Loucy (cell line): ENCODE results near the gene CA11.

Source experiments
- EZH2phosphoT487 ChIP-seq: fragments of 200-600 bp; IDR thresholded peaks from 2 replicates; pipeline ENCODE4 v1.6.1; 2018; ENCODE audit warnings: antibody characterized with exemption, mild to moderate bottlenecking, moderate library complexity, borderline replicate concordance
- TF ChIP-seq, protein P1 (sequence below): fragments of 200-600 bp; sonication (generic); conservative IDR thresholded peaks from 2 replicates; pipeline ENCODE4 v1.5.1; 2014; ENCODE audit warnings: mild to moderate bottlenecking, antibody characterized with exemption, low read length

DNA sequence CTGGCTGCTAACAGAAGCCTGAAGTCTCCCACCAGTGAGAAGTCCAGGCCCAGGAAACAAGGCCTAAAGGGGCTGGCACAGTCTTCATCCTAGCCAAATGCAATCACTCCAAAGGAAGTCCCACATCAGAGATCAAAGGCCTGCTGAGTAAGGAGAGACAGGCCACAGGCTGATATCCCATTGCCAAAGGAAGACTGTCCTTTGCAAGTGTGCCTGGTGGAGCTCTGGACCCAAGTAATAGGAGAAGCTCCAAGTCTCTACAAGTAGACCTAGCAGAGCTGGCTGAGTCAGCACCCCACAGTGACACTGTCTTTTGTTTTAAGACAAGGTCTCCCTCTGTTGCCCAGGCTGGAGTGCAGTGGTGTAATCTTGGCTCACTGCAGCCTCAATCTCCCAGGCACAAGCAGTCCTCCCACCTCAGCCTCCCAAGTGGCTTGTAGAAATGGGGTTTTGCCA is 13.3 kb downstream of the CA11 start:
- TF ChIP-seq, protein P1, sequence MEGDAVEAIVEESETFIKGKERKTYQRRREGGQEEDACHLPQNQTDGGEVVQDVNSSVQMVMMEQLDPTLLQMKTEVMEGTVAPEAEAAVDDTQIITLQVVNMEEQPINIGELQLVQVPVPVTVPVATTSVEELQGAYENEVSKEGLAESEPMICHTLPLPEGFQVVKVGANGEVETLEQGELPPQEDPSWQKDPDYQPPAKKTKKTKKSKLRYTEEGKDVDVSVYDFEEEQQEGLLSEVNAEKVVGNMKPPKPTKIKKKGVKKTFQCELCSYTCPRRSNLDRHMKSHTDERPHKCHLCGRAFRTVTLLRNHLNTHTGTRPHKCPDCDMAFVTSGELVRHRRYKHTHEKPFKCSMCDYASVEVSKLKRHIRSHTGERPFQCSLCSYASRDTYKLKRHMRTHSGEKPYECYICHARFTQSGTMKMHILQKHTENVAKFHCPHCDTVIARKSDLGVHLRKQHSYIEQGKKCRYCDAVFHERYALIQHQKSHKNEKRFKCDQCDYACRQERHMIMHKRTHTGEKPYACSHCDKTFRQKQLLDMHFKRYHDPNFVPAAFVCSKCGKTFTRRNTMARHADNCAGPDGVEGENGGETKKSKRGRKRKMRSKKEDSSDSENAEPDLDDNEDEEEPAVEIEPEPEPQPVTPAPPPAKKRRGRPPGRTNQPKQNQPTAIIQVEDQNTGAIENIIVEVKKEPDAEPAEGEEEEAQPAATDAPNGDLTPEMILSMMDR = no peak
- no peak for TF ChIP-seq EZH2phosphoT487
